PC-9 (cell line): ENCODE measurements around the gene DUSP9.

ENCODE experiments used
- CTCF ChIP-seq: fragments of 200-600 bp; sonication (generic); conservative IDR thresholded peaks from 2 replicates; pipeline ENCODE4 v1.6.1; 2017; ENCODE audit warnings: mixed run types, antibody characterized with exemption, mild to moderate bottlenecking, moderate library complexity
- EZH2 ChIP-seq: fragments of 200-600 bp; sonication (generic); IDR thresholded peaks from 2 replicates; pipeline ENCODE4 v1.8.0; 2017; ENCODE audit warnings: antibody characterized with exemption, low read depth

DNA sequence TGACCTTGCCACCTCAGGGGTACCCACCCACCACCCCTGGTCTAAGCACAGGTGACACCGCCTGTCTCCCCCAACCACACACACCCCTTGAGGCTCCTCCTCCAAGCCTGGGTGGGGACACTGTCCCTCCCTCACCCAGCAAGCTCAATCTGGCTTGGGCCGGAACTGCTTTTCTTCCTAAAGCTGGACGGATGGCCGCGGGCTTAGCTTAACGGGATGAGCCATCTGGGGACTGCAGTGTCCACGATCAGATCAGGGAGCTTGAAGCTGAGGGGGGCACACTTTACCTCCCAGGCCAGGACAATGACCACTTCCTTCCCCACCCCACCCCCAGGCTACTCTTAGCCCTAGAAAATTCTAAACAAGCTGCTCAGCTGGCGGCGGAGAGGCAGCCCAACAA, 39.7 kb downstream of the DUSP9 start:
- TF ChIP-seq CTCF (no peak), EZH2 (no peak)
